HepG2 (cell line): ENCODE results near the gene LGR6. TPM values are rescaled to one million over a fixed set of nuclear protein-coding genes. Genes with fewer than 3 reads are reported as not detected.

Experiments
- ATAC-seq: fragments of 200-7000 bp; cut with Tn5 transposase; 3 replicates; pipeline ENCODE4 v1.9.1; 2020; ENCODE audit warnings: mild to moderate bottlenecking, moderate library complexity
- BruUV-seq: library from RNA; stranded (reverse); fragments of 400-500 nt; replicated peaks from 2 replicates; lab custom pipeline; 2021; lab: Mats Ljungman, UMichigan
- CTCF ChIA-PET: fragments of 300-600 bp; formaldehyde crosslinking; extraction: SDS; loops from one replicate; lab custom pipeline; 2021; ENCODE audit warnings: low total read pairs, inconsistent platforms, low intra/inter-chr PET ratio; lab: Yijun Ruan, JAX
- POLR2A ChIA-PET: fragments of 350-600 bp; sonication (Branson Sonifier 250); formaldehyde crosslinking; loops from one replicate; lab custom pipeline; 2020; ENCODE audit warnings: antibody characterized with exemption, inconsistent platforms; lab: Yijun Ruan, JAX
- DNase-seq: peaks from one replicate; pipeline ENCODE4 v3.0.0-alpha.2; 2015; ENCODE audit warnings: low spot score
- FAIRE-seq: peaks from 3 replicates; lab custom pipeline; 2011; peaks lifted over from hg19 to GRCh38; lab: Jason Lieb, UNC
- H2AFZ ChIP-seq: one replicate; pipeline ENCODE4 v1.6.1; 2011; ENCODE audit warnings: low read length, inconsistent platforms
- H3K27ac ChIP-seq: fragments of 300-600 bp; 3 replicates; pipeline ENCODE4 v1.8.0; 2011; ENCODE audit warnings: mixed run types, mild to moderate bottlenecking, mixed read lengths, low read length, inconsistent platforms; ENCODE audit not compliant: insufficient read depth; ENCODE audit errors: extremely low read length
- H3K27me3 ChIP-seq, 2 experiments: fragments of 200-600 bp in 1 of 2; 2 replicates in 1 of 2; 3 replicates in 1 of 2; pipeline versions ENCODE4 v1.6.0 to v1.8.0; 2011; ENCODE audit warnings: low read length in 2 of 2, mild to moderate bottlenecking in 2 of 2, moderate library complexity in 2 of 2, inconsistent platforms in 1 of 2; ENCODE audit not compliant: insufficient read depth in 2 of 2, control insufficient read depth in 1 of 2
- H3K36me3 ChIP-seq, 2 experiments: fragments of 200-600 bp in 1 of 2; replicated peaks in 1 of 2; 2 replicates in 1 of 2; 3 replicates in 1 of 2; pipeline versions ENCODE4 v1.5.1 to v1.8.0; 2011; ENCODE audit warnings: low read length in 2 of 2, inconsistent platforms in 1 of 2; ENCODE audit not compliant: insufficient read depth in 2 of 2, control insufficient read depth in 1 of 2
- H3K4me1 ChIP-seq: 2 replicates; pipeline ENCODE4 v1.5.1; 2012; ENCODE audit warnings: low read length, inconsistent platforms; ENCODE audit not compliant: insufficient read depth
- H3K4me2 ChIP-seq: 2 replicates; pipeline ENCODE4 v1.6.0; 2011; ENCODE audit warnings: low read depth, low read length, inconsistent platforms
- H3K4me3 ChIP-seq, 3 experiments: fragments of 200-600 bp in 1 of 3; sonication (generic), shearing (Covaris generic) in 1 of 3; replicated peaks in 1 of 3; 2 replicates each; pipeline ENCODE4 v1.5.1; 2011 to 2016; ENCODE audit warnings: low read length in 3 of 3, inconsistent platforms in 2 of 3, low read depth in 2 of 3, mild to moderate bottlenecking in 2 of 3, control low read depth in 1 of 3, mixed read lengths in 1 of 3; ENCODE audit not compliant: insufficient read depth in 1 of 3
- H3K79me2 ChIP-seq: one replicate; pipeline ENCODE4 v1.6.1; 2011; ENCODE audit warnings: low read length, inconsistent platforms; ENCODE audit not compliant: insufficient read depth
- H3K9ac ChIP-seq: 2 replicates; pipeline ENCODE4 v1.6.0; 2011; ENCODE audit warnings: mild to moderate bottlenecking, low read depth, low read length, inconsistent platforms; ENCODE audit not compliant: insufficient read depth
- H3K9me3 ChIP-seq: 2 replicates; pipeline ENCODE4 v1.5.1; 2012; ENCODE audit warnings: mild to moderate bottlenecking, low read length
- H4K20me1 ChIP-seq: 2 replicates; pipeline ENCODE4 v1.6.0; 2011; ENCODE audit warnings: inconsistent platforms, mild to moderate bottlenecking, low read length, moderate library complexity; ENCODE audit not compliant: insufficient read depth
- ESRRA ChIP-seq: sonication (generic); formaldehyde crosslinking; IDR thresholded peaks from 2 replicates; pipeline ENCODE4 v1.5.1; 2020; ENCODE audit warnings: mild to moderate bottlenecking, low read depth, missing genetic modification reagents
- FOXA1 ChIP-seq, 2 experiments: fragments of 450-650 bp in 1 of 2; sonication (generic) in 1 of 2; formaldehyde crosslinking in 1 of 2; IDR thresholded peaks; 2 replicates each; pipeline versions ENCODE4 v1.4.0 to v1.6.1; 2016 to 2020; ENCODE audit warnings: missing genetic modification reagents in 1 of 2
- HIVEP1 ChIP-seq: sonication (generic); formaldehyde crosslinking; IDR thresholded peaks from 2 replicates; pipeline ENCODE4 v1.4.0; 2020; ENCODE audit warnings: mild to moderate bottlenecking, missing genetic modification reagents
- PAWR ChIP-seq: sonication (generic); formaldehyde crosslinking; IDR thresholded peaks from 2 replicates; pipeline ENCODE4 v1.4.0; 2020; ENCODE audit warnings: missing genetic modification reagents, mild to moderate bottlenecking, borderline replicate concordance
- PRMT3 ChIP-seq: sonication (generic); formaldehyde crosslinking; IDR thresholded peaks from 2 replicates; pipeline ENCODE4 v1.8.1; 2022; ENCODE audit warnings: low read depth, mild to moderate bottlenecking, moderate library complexity, missing genetic modification reagents, borderline replicate concordance
- RERE ChIP-seq: IDR thresholded peaks from 2 replicates; pipeline ENCODE4 v1.6.1; 2016; ENCODE audit warnings: low read depth, missing genetic modification reagents, missing compliant biosample characterization
- RORA ChIP-seq: sonication (generic); formaldehyde crosslinking; IDR thresholded peaks from 2 replicates; pipeline ENCODE4 v1.5.0; 2020; ENCODE audit warnings: mild to moderate bottlenecking, missing genetic modification reagents, moderate library complexity
- ZNF572 ChIP-seq: sonication (generic); formaldehyde crosslinking; IDR thresholded peaks from 2 replicates; pipeline ENCODE4 v1.5.1; 2020; ENCODE audit warnings: mild to moderate bottlenecking, missing genetic modification reagents
- ZNF589 ChIP-seq: sonication (generic); formaldehyde crosslinking; conservative IDR thresholded peaks from 2 replicates; pipeline ENCODE4 v1.8.0; 2022; ENCODE audit warnings: mild to moderate bottlenecking, moderate library complexity, missing genetic modification reagents
- ZNF7 ChIP-seq: IDR thresholded peaks from 2 replicates; pipeline ENCODE4 v1.6.1; 2016; ENCODE audit warnings: missing biosample characterization, missing genetic modification reagents
- ZSCAN9 ChIP-seq: IDR thresholded peaks from 2 replicates; pipeline ENCODE4 v1.6.1; 2016; ENCODE audit warnings: borderline replicate concordance
- WGBS: methylation state at CpG from one replicate; pipeline ENCODE4 v1.1.6; 2017; ENCODE audit warnings: low lambda C conversion rate; 5-methylcytosine and 5-hydroxymethylcytosine counted together
- in situ Hi-C: cut with HindIII; loops from 2 replicates; pipeline ENCODE4 v1.10.0; 2017; ENCODE audit warnings: low pct_unique_long_range_greater_than_20kb; ENCODE audit not compliant: extremely low pct_ligation_motif_present
- intact Hi-C: fragments of 100-400 bp; cut with micrococcal nuclease; formaldehyde crosslinking; loops from one replicate; pipeline ENCODE4 v1.10.0; 2022; ENCODE audit not compliant: unreplicated experiment
- polyA plus RNA-seq, 8 experiments: library from polyadenylated mRNA; depleted of rRNA in 3 of 8; stranded (reverse) in 7 of 8; unstranded in 1 of 8; fragments of >200 nt; fragmentation: Illumina TruSeq in 4 of 8; extraction: Trizol in 4 of 8; gene quantifications; 2 replicates each; pipeline versions ENCODE4 v1.2.1 to v1.2.3, GENCODE V29; 2011 to 2016; ENCODE audit warnings: low read depth in 4 of 8, missing spikeins in 1 of 8, mixed read lengths in 1 of 8; ENCODE audit not compliant: insufficient read depth in 1 of 8
- total RNA-seq, 5 experiments: library from RNA; depleted of rRNA; stranded (reverse); fragments of >200 nt; fragmentation: Illumina TruSeq; extraction: Trizol; gene quantifications; 2 replicates each; pipeline ENCODE4 v1.2.3, GENCODE V29; 2016; ENCODE audit warnings: low read depth in 1 of 5

The LGR6 gene
- total and polyA plus RNA-seq, 2 of the 13 experiments (the other 11 are each of a cell fraction or from before 2014, with no cell fraction given), result 0.07 TPM; not detected in 1

- ATAC-seq (no peak), DNase-seq (no peak), FAIRE-seq (no peak)
- Histone ChIP-seq H4K20me1 (no peaks in the 10 kb centered on the region), H3K27me3 (peaks cover 0 to 57% of the 10 kb centered on the region in 2 experiments; a peak in 4 of 5 replicates), H3K4me3 (no peak overlapping the region), H3K4me2 (no peak overlapping the region), H3K27ac (no peak overlapping the region), H3K79me2 (no peaks in the 10 kb centered on the region), H3K9me3 (no peaks in the 10 kb centered on the region), H2AFZ (no peak overlapping the region), H3K36me3 (no peaks in the 10 kb centered on the region), H3K9ac (no peak overlapping the region), H3K4me1 (peaks cover 12% of the 10 kb centered on the region)
- no TSS peak for BruUV-seq
- TF ChIP-seq ZSCAN9 (CRISPR knock-in tag) (no peak), HIVEP1 (CRISPR knock-in tag) (no peak), RORA (CRISPR knock-in tag) (no peak), RERE (no peak), PRMT3 (CRISPR knock-in tag) (no peak), ZNF589 (no peak), FOXA1 (IDR thresholded peaks at IDR 0.05) (no peak), FOXA1 (CRISPR knock-in tag; IDR thresholded peaks at IDR 0.05) (no peak), ESRRA (CRISPR knock-in tag) (no peak), PAWR (CRISPR knock-in tag) (no peak), ZNF7 (CRISPR knock-in tag) (no peak), ZNF572 (CRISPR knock-in tag) (no peak)
- 31% methylated on average over 8 of the region's 8 CpGs for WGBS
- intact Hi-C loops, result no loop called here
- in situ Hi-C loops, result no loop called here
- ChIA-PET CTCF (no interaction called here), POLR2A (no interaction called here)
Measured at GRCh38 chr1:202150602-202151001, 43.0 kb upstream of the LGR6 start.
